ENCODE results near the gene ABCA5. TPM values are rescaled to one million over a fixed set of nuclear protein-coding genes. Genes with fewer than 3 reads are reported as not detected.

ABCA5 gene
- total RNA-seq, 1 experiment from 2014 or later = 4.5 TPM

- WGBS (ENCODE audit: extremely low coverage, insufficient read length, low lambda C conversion rate) = no CpG with 5 or more reads among the region's 1 CpG
Observed at GRCh38 chr17:69323806-69324205, 3.1 kb downstream of the ABCA5 start.

More at GRCh38 chr17:69323806-69324205, 3.1 kb downstream of the ABCA5 start:
- peaks cover 42% of the 10 kb centered on the region for H3K27me3 Mint-ChIP-seq (ENCODE audit: low read depth)
- Histone ChIP-seq H3T11ph (ENCODE audit: low read length) (no peak overlapping the region), H2AK5ac (ENCODE audit: insufficient read length, low read length) (no peak overlapping the region), H2AFZ (ENCODE audit: low read length) (no peak overlapping the region), H2BK15ac (ENCODE audit: low read depth, low read length) (no peak overlapping the region), H3K9ac (ENCODE audit: extremely low read depth, insufficient read length, low read length) (no peak overlapping the region), H3K23me2 (ENCODE audit: insufficient read length, low read depth, low read length, poor library complexity, severe bottlenecking) (peaks cover 19% of the 10 kb centered on the region), H3K4me1 (ENCODE audit: insufficient read depth, low read length) (peaks cover 2% of the 10 kb centered on the region; the same call in 1 of the 2 replicates), H3K18ac (ENCODE audit: insufficient read length, low read depth, low read length) (no peak overlapping the region), H4K8ac (replicated peaks; ENCODE audit: insufficient read length, low read depth, low read length) (no peak overlapping the region), H3K4me2 (ENCODE audit: insufficient read depth, insufficient read length, low read length) (no peak overlapping the region), H3K27me3 (ENCODE audit: insufficient read depth, low read length) (peaks cover 3% of the 10 kb centered on the region; the same call in 1 of the 2 replicates), H3K56ac (ENCODE audit: insufficient read length, low read depth, low read length) (no peak overlapping the region), H3K9me3 (ENCODE audit: control insufficient read depth, low read depth, low read length) (no peaks in the 10 kb centered on the region), H3K14ac (ENCODE audit: insufficient read depth, low read length) (no peak overlapping the region), H4K91ac (ENCODE audit: insufficient read length, low read depth, low read length) (no peak overlapping the region), H4K5ac (ENCODE audit: insufficient read length, low read depth, low read length) (no peak overlapping the region), H2BK12ac (ENCODE audit: insufficient read length, low read depth, low read length) (no peak overlapping the region), H2BK20ac (ENCODE audit: low read depth, low read length, poor library complexity, severe bottlenecking) (no peak overlapping the region), H2BK5ac (ENCODE audit: insufficient read length, low read length) (no peak overlapping the region), H3K27ac (ENCODE audit: insufficient read length, low read depth, low read length) (no peak overlapping the region), H2BK120ac (ENCODE audit: low read depth, low read length, poor library complexity, severe bottlenecking) (no peak overlapping the region), H4K20me1 (ENCODE audit: control insufficient read depth, insufficient read depth, insufficient read length) (no peaks in the 10 kb centered on the region), H3K23ac (ENCODE audit: insufficient read length, low read depth, low read length) (no peak overlapping the region), H3K79me1 (ENCODE audit: insufficient read depth, low read depth, low read length, poor library complexity, severe bottlenecking) (no peaks in the 10 kb centered on the region), H3K4ac (ENCODE audit: low read depth, low read length) (no peak overlapping the region), H3K79me2 (ENCODE audit: insufficient read depth, low read length) (no peaks in the 10 kb centered on the region)
- H3K9me3 Mint-ChIP-seq = peaks cover 14 to 15% of the 10 kb centered on the region in 2 experiments
- peaks cover 47 to 63% of the 10 kb centered on the region in 2 experiments for H3K4me1 Mint-ChIP-seq
- peaks cover 2 to 13% (median 5%) of the 10 kb centered on the region in 3 experiments; a peak in 4 of 7 replicates for H3K36me3 Mint-ChIP-seq (ENCODE audit: insufficient read depth in 1 of 3, low read depth in 3 of 3)
- no peak overlapping the region for H3K4me3 Mint-ChIP-seq
- H3K27ac Mint-ChIP-seq = no peak overlapping the region
- no peak for DNase-seq
- TF ChIP-seq CTCF (conservative IDR thresholded peaks at IDR 0.05) = no peak

All from H9 (cell line).